Chondrocyte (in vitro differentiated cells): ENCODE data around the gene TRIM71. TPM values are rescaled to one million over a fixed set of nuclear protein-coding genes. Genes with fewer than 3 reads are reported as not detected.

Experiments used
- DNase-seq: peaks from one replicate; pipeline ENCODE4 v3.0.0; 2021; ENCODE audit warnings: mixed read lengths, low spot score
- H3K27ac Mint-ChIP-seq: one replicate; pipeline ENCODE4 v1.8.0; 2021; ENCODE audit warnings: mild to moderate bottlenecking, moderate library complexity, mixed read lengths; ENCODE audit not compliant: unreplicated experiment
- H3K27me3 Mint-ChIP-seq: 2 replicates; pipeline ENCODE4 v1.8.0; 2021; ENCODE audit warnings: low read depth, mixed read lengths
- H3K36me3 Mint-ChIP-seq: 2 replicates; pipeline ENCODE4 v1.8.0; 2021; ENCODE audit warnings: low read depth, mixed read lengths
- H3K4me1 Mint-ChIP-seq: 2 replicates; pipeline ENCODE4 v1.8.0; 2021; ENCODE audit warnings: low read depth, mild to moderate bottlenecking, mixed read lengths
- H3K4me3 Mint-ChIP-seq: one replicate; pipeline ENCODE4 v1.8.0; 2021; ENCODE audit warnings: mild to moderate bottlenecking, moderate library complexity, mixed read lengths; ENCODE audit not compliant: unreplicated experiment
- H3K9me3 Mint-ChIP-seq: 2 replicates; pipeline ENCODE4 v1.8.0; 2021; ENCODE audit warnings: low read depth, mixed read lengths
- total RNA-seq: library from RNA; stranded (reverse); gene quantifications from 3 replicates; pipeline ENCODE4 v1.2.1, GENCODE V29; 2021
- TF ChIP-seq, protein P1 (sequence below): fragments of 200-600 bp; sonication (generic); IDR thresholded peaks from 2 replicates; pipeline ENCODE4 v1.5.0; 2021; ENCODE audit warnings: antibody characterized with exemption, mild to moderate bottlenecking, moderate library complexity

The TRIM71 gene
- total RNA-seq, 1 donor from 2014 or later = 0.05 TPM

GRCh38 chr3:32868719-32869512 is 51.1 kb downstream of the TRIM71 start:
- no peak overlapping the region for H3K27ac Mint-ChIP-seq
- peaks cover 3% of the 10 kb centered on the region for H3K27me3 Mint-ChIP-seq
- H3K9me3 Mint-ChIP-seq = no peaks in the 10 kb centered on the region
- H3K36me3 Mint-ChIP-seq = no peaks in the 10 kb centered on the region
- DNase-seq = no peak
- TF ChIP-seq, protein P1, sequence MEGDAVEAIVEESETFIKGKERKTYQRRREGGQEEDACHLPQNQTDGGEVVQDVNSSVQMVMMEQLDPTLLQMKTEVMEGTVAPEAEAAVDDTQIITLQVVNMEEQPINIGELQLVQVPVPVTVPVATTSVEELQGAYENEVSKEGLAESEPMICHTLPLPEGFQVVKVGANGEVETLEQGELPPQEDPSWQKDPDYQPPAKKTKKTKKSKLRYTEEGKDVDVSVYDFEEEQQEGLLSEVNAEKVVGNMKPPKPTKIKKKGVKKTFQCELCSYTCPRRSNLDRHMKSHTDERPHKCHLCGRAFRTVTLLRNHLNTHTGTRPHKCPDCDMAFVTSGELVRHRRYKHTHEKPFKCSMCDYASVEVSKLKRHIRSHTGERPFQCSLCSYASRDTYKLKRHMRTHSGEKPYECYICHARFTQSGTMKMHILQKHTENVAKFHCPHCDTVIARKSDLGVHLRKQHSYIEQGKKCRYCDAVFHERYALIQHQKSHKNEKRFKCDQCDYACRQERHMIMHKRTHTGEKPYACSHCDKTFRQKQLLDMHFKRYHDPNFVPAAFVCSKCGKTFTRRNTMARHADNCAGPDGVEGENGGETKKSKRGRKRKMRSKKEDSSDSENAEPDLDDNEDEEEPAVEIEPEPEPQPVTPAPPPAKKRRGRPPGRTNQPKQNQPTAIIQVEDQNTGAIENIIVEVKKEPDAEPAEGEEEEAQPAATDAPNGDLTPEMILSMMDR = no peak
- no peak overlapping the region for H3K4me3 Mint-ChIP-seq
- peaks cover 5% of the 10 kb centered on the region for H3K4me1 Mint-ChIP-seq

DNA sequence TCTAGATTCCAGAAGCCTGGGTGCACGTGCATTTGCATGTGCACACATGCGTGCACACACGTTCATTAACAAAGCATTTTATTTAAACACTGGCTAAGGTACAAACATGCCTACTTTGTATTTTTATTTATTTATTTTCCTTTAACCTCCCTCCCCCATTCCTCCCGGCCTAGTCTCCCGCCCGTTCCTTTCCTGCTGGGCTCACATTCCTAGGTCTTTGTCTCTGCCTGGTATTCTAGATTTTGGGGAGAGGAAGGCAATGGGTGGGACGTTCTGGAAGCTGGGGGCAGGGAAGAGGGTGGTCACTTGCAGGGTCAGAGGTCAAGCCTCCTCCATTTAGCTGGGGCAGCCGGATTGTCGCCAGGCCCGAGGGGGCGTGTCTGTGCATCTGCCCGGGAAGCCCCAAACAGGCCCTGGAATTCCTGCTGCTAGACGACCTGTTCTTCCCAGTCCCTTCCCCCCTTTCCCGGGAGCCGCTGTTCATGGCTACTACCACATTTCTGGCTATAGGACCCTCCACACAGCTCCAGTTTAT is 51.8 kb downstream of the TRIM71 start:
- Mint-ChIP-seq H3K36me3 (no peaks in the 10 kb centered on the region), H3K27ac (no peak overlapping the region), H3K4me1 (peaks cover 5% of the 10 kb centered on the region), H3K9me3 (no peaks in the 10 kb centered on the region), H3K27me3 (peaks cover 3% of the 10 kb centered on the region), H3K4me3 (no peak overlapping the region)
- TF ChIP-seq, protein P1 = no peak
- DNase-seq = no peak

- TF ChIP-seq, protein P1 = no peak
- H3K27ac Mint-ChIP-seq = no peak overlapping the region
- H3K36me3 Mint-ChIP-seq = no peaks in the 10 kb centered on the region
- peaks cover 3% of the 10 kb centered on the region for H3K27me3 Mint-ChIP-seq
- peaks cover 6% of the 10 kb centered on the region for H3K4me1 Mint-ChIP-seq
- H3K9me3 Mint-ChIP-seq = no peaks in the 10 kb centered on the region
- no peak for DNase-seq
- no peak overlapping the region for H3K4me3 Mint-ChIP-seq
Observed at GRCh38 chr3:32870373-32871095, 52.7 kb downstream of the TRIM71 start.

DNA sequence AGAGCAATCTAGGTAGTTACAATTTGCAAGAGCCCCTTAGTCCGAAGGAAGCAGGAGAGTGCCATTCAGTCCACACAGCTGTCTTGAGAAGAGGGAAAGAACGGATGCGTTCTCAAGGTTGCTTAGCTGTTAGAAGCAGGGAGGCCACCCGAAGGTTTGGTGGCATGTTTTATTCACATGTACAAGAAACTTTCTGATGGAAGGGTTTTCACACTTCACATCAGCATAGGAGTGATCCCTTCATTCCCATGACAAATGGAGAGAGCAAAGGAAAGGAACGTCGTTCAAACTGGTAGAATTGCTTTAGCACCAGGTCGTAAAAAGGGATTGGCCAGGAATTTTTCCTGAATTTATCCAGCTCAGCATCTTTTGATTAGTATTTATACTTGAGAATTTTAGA is 53.5 kb downstream of the TRIM71 start:
- peaks cover 12% of the 10 kb centered on the region for H3K4me1 Mint-ChIP-seq

More for the DNA sequence above, 53.5 kb downstream of the TRIM71 start:
- TF ChIP-seq, protein P1 = no peak
- no peak for DNase-seq
- H3K4me3 Mint-ChIP-seq = no peak overlapping the region
- no peaks in the 10 kb centered on the region for H3K36me3 Mint-ChIP-seq
- peaks cover 3% of the 10 kb centered on the region for H3K27me3 Mint-ChIP-seq
- no peaks in the 10 kb centered on the region for H3K9me3 Mint-ChIP-seq
- no peak overlapping the region for H3K27ac Mint-ChIP-seq
